EL (cell line): ENCODE results near the gene LCE6A.

Experiments used
- DNase-seq: peaks from one replicate; pipeline ENCODE4 v3.0.0-alpha.2; 2016

Gene LCE6A, protein sequence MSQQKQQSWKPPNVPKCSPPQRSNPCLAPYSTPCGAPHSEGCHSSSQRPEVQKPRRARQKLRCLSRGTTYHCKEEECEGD

DNA sequence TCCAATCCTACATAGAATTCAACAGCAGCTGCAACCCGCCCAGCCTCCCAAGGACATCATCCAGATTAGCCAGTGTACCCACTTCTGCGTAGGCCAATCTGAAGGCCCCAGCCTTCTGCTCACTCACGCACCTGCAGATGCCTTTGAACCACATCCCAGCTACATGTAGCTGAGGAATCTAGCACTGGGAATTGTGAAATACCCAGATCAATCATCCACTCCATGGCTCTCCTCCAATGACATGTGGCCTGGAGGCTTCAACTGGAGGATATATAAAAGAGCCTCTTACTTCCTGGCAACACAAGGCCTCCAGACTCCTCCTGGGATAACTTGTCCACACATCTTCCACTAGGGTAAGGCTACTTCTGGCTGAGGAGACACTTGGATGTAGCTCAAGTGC is at the start of gene LCE6A:
LCE6A (plus strand) TSS at position 301 of the 400 bp plus-strand sequence. CDS start 665 bp downstream, outside the sequence.
- no peak for DNase-seq

DNA sequence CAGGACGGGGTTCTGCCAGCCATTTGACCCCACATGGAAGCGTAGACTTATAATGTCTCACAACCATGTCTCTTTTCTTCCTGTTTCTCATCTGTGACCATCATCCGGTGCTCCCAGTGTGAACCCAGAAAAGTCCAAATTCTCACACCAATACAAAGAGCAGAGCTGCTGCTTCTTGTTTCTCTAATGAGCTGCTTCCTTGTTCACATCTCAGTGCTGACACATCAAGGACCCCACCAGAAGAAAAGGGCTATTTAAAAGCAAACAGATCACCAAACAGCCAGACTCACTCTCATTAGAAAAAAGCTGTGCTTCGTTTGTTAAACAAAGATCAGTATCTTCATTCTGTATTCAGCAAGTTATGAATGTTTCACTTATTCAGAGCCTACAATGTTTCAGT is 47.0 kb upstream of the LCE6A start:
- DNase-seq, result no peak

DNA sequence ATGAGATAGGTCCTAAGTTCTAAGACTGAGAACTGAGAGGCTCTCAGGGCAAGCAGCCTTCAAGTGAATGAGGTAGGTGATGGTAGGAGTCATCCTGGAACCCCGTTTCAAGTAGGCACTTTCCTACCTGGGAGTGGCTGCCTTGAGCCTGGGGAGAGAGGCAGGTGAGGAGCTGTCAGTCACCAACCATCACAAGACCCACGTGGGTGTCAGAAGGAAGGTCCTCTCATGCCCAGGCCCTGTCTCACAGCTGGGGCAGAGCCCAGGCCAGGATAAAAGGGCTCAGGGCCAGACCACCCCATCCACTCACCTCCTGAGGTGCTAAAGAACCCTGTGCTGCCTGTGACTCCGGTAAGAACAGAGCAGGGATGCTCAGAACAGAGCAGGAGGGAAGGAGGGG is 46.2 kb upstream of the LCE6A start, which contains the start of gene LCE1D:
LCE1D (plus strand) TSS at position 301 of the 400 bp plus-strand sequence. CDS start 1,074 bp downstream, outside the sequence.
- DNase-seq, result no peak

DNA sequence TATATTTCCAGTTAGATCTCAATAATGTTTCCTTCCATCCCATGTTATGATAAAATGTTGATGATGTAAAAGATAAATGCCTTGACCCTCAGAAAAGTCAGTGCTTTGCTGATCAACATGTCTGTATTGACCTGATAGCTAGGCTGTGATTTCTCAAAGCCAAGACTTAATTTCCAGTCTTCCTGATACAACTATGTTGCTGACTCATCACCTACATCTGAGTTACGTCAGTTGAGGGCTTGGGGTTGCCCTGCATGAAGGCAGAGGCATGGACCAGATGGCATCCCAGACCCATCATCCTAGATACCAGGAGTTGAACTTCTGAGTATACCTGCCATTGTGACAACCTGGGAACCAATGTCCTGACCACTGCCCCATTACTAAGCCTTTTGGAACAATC is 41.3 kb upstream of the LCE6A start:
- no peak for DNase-seq

DNA sequence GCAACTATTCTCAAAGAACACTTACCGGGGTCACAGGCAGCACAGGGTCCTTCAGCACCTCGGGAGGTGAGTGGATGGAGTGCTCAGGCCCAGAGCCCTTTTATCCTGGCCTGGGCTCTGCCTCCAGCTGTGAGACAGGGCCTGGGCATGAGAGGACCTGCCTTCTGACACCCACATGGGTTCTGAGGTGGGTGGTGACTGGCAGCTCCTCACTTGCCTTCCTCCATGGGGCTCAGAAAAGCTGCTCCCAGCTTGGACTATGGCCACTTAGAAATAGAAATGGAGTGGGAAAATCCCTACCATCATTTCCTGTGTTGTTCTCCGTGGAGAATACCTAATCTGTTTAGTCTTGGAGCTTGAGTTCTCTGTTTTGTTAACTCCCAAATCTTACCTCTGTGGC is 36.1 kb upstream of the LCE6A start, which contains the start of gene LCE1C:
LCE1C (minus strand) TSS at position 76 of the 400 bp plus-strand sequence. CDS start 1,173 bp downstream, outside the sequence.
- DNase-seq, result no peak

DNA sequence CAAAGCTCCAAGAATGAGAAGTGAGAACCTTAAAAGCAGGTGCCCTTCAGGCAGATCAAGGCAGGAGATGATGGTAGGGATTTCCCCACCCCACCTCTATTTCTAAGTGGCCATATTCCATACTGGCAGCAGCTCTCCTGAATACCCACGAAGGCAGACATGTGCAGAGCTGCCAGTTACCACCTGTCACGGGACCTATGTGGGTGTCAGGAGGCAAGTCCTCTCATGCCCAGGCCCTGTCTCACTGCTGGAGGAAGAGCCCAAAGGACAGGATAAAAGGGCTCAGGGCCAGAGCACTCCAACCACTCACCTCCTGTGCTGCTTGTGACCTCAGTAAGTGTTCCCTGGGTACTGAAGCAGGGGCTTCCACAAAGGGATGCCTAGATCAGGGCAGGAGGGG is 31.6 kb upstream of the LCE6A start:
- no peak for DNase-seq

DNA sequence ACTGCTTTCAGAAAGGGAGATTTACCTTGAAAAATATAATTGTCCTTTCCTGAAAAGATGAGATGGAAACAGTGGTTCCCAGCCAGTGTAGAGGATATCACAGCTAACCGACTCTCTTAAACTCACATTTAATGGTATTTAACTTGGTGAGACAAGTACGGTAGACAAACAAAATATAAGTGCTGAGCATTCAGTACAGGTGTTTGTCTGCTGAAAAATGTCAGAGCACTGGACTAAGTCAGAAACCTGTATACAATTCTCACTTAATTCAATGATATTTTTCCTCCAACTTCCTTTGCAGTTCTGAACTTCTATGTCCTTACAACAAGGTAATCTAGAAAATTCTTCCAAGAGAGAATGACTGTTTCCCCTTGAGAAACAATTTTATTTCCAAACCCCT is 31.0 kb upstream of the LCE6A start, which contains the start of gene LCE1B:
LCE1B (plus strand) TSS at position 301 of the 400 bp plus-strand sequence. CDS start 476 bp downstream, outside the sequence.
- no peak for DNase-seq

DNA sequence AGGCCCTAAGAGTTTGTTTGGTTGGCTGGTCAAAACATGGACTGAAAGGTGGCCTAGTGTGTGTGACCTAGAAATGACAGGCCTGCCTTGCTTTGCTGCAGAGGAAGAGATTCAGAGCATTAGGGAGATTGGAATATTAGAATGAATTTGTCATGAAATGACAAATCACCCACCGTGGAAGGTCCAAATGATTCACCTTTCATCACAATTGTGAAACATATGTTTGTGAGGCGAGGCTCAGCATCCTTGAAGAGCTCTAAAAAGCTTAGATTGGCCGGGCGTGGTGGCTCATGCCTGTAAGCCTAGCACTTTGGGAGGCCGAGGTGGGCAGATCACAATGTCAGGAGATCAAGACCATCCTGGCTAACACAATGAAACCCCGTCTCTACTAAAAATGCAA is 25.3 kb upstream of the LCE6A start:
- no peak for DNase-seq

DNA sequence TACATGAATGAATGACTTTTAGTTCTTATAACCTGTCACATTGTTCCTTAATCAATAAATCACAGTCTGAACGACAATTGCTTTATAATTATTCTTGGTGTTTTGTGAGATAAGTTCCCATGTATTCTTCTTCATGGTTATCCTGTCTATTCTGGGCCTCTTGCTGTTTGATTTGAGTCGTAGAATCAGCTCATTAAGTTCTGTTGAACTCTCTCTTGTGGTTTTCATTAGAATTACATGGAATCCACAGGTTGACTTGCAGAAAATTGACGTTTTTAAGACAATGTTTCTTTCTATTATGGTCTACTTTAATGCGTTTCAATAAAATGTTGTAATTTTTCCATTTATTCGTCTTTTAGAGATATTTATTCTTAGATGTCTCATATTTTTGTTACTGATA is 19.4 kb upstream of the LCE6A start:
- no peak for DNase-seq

DNA sequence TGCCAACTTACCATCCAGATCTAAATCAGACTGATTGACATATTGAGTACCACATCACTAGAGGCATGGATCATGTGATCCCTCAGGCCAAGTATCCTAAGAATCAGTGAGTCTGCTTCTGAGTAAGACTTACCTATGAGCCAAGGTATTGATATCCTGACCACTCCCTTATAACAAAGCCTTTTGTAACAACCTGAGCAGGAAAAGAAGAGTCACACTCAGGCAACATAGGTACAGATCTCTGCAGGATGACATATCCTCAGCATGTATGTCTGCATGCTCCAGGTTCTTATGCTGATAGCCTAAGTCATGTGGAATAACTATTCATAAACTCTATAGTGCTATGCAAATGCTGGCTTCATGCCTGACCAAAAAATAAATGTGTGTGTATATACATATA is 17.7 kb upstream of the LCE6A start:
- DNase-seq, result no peak

DNA sequence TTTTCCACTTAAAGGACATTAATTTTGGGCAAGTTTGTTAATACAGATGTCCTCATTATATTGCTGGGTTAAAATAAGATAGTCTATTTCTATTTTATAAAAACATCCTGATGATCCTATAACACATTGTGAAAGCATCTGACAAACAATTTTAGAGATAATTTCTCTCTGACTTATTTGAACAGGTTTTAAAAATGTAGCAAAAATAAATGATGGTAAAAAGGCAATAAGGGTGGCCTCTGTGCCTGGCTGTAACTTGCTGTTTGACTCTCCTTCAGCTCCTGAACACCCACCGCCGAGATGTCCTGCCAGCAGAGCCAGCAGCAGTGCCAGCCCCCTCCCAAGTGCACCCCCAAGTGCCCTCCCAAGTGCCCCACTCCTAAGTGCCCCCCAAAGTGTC is 15.5 kb upstream of the LCE6A start, which contains the start of gene LCE1A:
LCE1A (plus strand) TSS at position 301 of the 400 bp plus-strand sequence; CDS start at position 301, 0 bp downstream.
- no peak for DNase-seq

DNA sequence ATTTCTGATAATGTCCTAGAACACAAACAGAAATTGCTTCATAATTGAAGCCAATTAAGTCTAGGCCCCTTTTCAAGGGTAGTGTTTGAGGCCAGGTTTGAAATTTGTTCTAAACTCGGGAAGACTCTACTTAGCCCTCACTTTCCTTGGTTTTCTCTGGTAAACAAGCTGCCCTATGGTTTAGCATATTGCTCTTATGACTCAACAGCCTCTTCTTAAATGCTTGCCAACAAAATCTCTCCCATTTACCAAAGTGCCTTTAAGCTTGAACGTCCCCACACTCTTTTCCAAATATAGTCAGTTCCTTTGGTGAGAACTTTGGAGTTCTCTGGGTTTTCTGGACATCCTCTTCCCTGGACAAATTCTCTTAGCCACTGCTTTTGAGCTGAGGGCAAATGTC is 5.8 kb upstream of the LCE6A start:
- DNase-seq, result no peak

DNA sequence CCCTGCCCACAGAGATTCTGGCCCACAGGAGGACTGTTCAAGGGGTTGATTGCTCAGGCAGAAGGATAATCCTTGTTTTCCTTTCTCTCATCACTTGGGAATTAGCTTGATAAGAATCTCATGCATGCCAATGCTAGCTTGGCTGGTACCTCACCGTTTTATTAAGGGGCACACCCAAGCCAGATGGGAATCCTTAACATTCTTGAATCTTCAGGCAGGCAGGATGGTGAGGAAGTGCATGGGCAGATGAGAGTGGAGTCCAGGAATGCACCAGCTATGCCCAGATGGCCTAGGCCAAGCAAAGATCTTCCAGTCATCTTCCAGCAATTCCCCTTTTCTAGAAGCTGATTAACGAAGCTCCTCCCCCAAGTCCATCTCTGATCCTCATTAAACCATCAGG is 13.0 kb downstream of the LCE6A start:
- peak; percentile 58 for DNase-seq

DNA sequence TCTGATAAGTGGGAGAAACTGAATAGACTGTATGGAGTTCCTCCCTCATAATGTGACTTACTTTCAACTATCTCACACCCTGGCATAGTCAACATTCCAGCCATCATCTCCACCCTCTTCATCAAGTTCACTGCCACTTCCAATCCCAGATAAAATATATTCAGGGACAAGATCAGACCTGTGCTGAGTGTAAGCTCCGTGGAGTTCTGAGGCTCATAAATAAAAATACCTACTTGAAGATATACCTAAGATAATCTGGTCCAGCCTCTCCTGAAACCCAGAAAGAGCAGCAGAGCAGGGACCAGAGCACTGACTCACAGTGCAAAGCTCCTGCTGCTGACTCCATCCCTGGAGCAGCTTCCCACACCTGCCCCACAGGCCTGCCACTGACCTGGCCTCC is 15.4 kb downstream of the LCE6A start:
- no peak for DNase-seq

DNA sequence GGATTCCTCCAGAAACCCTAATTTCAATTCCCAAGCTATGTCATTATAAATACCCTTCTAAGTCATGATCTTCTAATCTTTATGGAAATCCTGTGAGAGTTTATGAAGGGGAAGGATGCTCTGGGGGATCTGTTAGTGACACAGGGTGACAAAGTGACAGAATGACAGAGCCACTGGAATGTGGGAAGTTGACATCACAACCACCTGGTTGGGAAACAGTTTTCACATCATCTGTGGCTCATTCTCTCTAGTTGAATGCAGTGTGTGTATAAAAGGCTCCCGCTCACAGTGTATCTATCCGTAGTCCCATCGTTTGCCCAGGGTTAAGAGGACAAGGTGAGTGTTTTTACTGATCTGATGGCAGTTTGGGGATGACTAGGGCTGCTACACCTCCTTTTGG is 17.0 kb downstream of the LCE6A start, which contains the start of gene LCE7A:
LCE7A (plus strand) TSS at position 301 of the 400 bp plus-strand sequence. CDS start 702 bp downstream, outside the sequence.
- DNase-seq, result no peak

DNA sequence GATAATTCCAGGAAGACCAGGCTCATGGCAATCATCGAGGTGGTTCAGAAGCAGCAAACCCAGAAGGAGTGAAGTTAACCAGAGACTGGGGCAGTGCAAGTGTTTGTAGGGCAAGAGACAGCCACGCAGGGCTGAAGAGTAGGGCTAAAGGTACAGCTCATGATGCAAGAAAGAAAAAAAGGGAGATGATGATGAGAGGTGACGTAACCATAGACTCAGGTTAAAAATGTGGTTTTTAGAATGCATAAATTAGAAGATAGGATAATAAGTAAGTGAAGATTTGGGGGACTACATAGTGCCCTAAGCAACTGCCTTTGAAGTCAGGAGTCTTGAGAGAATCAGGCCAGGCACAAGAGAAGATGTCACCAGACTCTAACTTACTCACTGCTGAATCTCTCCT is 17.5 kb downstream of the LCE6A start:
- no peak for DNase-seq

DNA sequence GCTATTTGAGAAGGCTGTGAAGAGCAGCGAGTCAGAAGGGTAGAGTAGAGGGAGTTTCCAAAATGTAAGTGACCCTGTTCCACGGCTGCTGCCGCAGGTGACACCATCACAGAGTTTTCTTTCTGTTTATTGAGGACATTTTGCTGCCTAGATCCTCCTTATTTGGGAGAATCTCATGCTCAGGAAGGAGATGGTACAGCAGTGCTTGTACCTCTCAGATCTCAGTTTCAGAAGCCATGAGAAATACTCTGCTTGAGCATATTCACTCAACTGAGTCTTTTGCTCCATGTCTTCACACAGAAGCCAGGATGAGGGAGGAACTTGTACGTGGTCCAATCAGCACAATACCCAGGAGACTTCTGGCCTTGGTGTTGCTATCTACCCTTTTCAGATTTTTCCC is 18.7 kb downstream of the LCE6A start:
- no peak for DNase-seq

DNA sequence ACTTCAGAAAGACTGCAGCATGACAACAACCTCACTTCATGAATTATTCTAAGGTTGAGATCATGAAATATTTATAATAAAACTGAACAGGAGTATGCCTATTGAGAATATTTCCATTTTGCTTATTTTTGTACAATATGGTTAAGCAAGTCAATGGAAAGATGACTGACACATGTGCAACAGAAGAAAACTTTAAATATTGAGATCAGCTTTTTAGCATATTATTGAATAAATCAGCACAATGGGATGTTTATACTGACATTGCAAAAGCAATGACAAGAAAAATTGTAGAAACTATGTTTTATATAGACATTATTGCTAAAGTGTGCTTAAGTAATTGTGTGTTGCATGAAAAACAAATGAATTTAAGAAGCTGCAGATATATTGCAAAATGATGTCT is 21.8 kb downstream of the LCE6A start:
- DNase-seq, result no peak

DNA sequence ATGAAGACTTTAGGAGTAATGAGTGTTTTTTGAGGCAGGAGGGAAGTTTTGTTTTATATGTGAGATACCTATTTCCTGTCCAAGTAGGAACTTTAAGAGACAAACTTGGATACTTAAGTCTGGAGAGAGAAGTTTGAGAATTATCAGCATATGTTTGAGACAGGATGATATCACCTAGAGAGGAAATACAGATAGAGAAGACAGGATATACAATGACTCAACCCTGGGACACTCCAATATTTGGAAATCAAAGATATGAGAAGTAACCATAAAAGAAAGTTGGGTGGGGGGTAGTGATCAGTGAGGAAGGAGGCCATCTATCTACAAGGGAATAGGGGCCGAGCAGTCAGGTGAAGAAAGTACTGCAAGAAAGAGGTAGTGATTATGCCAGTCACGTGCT is 23.7 kb downstream of the LCE6A start:
- no peak for DNase-seq

DNA sequence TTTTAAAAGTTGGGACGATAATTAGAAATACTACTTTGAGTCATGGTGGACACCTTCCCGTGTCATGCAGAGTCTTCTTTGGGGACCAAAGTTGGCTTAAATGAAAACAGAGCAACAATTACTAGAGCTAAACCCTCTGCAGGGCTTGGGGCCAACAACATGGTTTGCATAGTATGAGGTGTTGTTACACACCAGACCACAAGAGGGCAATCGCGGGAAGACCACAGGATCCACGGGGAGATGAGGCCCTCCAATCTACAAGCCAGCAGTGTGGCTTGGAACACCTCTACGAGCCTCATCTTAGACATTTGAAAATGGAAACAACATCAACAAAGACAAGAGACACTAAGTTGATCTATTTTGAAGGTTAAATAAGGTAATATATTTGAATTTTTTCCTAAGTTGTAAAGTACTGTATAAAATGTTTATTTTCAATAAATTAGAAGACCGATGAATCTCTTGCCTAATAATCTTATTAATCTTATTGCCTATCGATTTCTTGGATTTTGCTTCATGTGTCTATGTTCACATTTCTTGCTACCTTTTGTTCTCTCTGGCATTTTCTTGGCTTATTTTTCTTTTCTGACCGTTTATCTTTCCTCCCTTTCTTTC is 27.3 kb downstream of the LCE6A start:
- peak; percentile 73 for DNase-seq

DNA sequence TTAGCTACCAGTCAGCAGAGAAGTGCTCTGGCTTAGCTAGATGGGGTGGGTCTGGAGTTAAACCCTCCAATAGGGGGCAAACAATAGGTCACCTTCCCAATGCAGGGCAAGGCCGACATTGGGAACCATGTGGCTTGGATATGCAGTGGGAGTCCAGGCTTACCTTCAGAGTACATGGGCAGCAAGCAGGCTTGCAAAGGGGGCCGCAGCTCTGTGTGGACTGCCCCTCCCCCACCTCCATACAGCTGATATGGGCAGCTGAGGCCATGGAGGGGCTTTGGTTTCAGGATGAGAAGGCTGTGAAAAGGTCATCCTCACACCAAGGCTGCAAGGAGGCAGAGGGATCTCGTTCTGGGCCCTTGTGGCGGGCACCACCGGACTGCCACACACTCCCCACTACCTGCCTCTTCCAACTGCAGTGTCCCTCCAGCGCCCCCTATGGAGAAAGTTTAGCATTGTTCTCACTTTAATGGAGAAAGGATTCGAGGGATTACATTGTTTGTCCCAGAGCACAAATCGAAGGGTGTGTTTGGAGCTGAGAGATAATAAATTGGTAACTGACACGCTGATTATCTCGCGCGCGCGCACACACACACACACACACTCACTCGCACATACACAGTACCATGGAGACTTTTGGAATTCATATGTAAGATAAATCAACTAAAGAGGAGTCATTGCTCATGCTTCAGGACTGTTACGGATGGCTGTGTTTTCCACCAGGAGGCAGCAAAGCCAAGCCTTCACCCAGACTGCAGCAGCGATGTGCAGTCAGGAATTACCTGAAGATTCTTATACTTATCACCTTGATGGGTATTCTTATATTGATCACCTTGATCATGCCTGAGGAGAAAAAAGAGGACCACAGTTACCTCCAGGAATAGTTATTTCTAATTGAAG is 28.4 kb downstream of the LCE6A start:
- DNase-seq, result peak; percentile 50

DNA sequence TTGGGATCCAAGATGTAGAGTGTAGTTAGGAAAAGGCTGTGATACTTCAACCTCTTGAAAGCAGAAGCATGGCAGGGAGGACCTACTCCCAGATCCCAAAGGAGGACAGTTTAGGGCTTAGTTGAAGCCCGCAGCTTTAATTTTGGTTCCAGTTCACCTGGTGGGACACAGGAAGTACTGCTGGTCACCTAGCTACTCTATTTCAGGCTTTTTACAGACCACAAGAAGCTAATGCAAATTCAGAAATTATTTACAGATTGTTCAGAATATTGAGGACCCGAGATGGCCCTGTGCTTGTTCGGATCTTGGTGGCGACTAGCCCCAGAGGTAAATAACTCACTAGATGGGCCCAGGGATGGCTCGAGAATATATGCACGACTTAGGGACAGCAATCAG is 29.1 kb downstream of the LCE6A start:
- no peak for DNase-seq

DNA sequence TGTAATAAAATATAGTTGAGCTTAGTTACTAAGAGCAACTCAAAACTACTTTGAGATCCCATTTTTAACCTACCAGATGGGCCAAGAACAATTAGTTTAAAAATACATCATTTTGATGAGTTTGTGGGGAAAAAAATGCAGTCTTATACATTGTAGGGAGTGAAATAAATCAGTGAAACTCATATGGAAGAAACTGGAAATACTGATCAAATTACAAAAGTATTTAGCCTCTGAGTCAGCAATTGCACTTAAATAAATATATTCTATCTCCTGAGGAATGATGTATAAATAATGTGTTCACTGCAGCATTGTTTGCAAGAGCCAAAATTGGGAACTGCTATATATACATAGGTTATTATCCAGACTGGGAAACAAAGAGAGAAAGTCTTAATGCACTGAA is 30.8 kb downstream of the LCE6A start:
- DNase-seq, result peak; percentile 49

DNA sequence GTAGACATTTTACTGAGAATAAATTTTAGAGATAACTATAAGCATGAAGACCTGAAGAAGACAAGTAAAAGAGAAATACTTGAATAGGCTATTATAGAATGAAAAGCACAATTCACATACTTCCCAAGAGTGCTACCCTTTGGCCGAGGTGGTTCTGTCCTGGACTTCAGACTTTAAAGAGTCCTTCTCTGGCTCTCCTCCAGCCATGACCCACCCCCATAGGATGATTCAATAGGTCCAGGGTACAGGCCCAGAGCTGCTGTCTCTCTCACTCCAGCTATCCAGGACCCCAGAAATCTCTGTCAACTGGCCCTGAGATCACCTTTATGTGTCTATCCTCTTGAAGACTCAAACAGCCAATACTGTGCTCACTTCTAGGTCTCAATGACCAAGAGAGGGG is 34.2 kb downstream of the LCE6A start:
- no peak for DNase-seq
